Activated T-cell treated with anti-CD3 and anti-CD28 coated beads for 4 hours (primary cell): Measurements from ENCODE around the gene SFXN2.
"Not testable (repeated sequence)": the region's sequence is repeated elsewhere in the genome, so short reads cannot be mapped to it uniquely, and the experiment has no call there.

ENCODE experiments used
- DNase-seq: peaks from one replicate; pipeline ENCODE4 v3.0.0-alpha.2; 2020

The SFXN2 gene

GRCh38 chr10:102758240-102758932 is 44.0 kb downstream of the SFXN2 start:
- no peak for DNase-seq

GRCh38 chr10:102758933-102759262 is 44.5 kb downstream of the SFXN2 start:
- not testable (repeated sequence) for DNase-seq

- DNase-seq = no peak
Measured at GRCh38 chr10:102759497-102760210, 45.2 kb downstream of the SFXN2 start.

- DNase-seq = no peak
Measured at GRCh38 chr10:102761981-102762380, 47.5 kb downstream of the SFXN2 start.

- DNase-seq = no peak
Measured at GRCh38 chr10:102762401-102763015, 48.1 kb downstream of the SFXN2 start.

- no peak for DNase-seq
Measured at GRCh38 chr10:102763037-102763607, 48.7 kb downstream of the SFXN2 start.

- DNase-seq = no peak
Measured at GRCh38 chr10:102764470-102765161, 50.2 kb downstream of the SFXN2 start.

GRCh38 chr10:102765336-102765735 is 50.9 kb downstream of the SFXN2 start:
- DNase-seq = no peak

GRCh38 chr10:102767428-102768160 is 53.2 kb downstream of the SFXN2 start:
- DNase-seq = no peak

- DNase-seq = no peak
Measured at GRCh38 chr10:102769375-102770107, 55.1 kb downstream of the SFXN2 start.

- DNase-seq = no peak
Measured at GRCh38 chr10:102770108-102770482, 55.7 kb downstream of the SFXN2 start.

GRCh38 chr10:102770792-102771191 is 56.4 kb downstream of the SFXN2 start:
- DNase-seq = no peak

- no peak for DNase-seq
Measured at GRCh38 chr10:102773320-102773719, 58.9 kb downstream of the SFXN2 start.

GRCh38 chr10:102773986-102774385 is 59.5 kb downstream of the SFXN2 start:
- DNase-seq = no peak

GRCh38 chr10:102775201-102775934 is 60.9 kb downstream of the SFXN2 start:
- DNase-seq = no peak

- no peak for DNase-seq
Measured at GRCh38 chr10:102775935-102776669, 61.7 kb downstream of the SFXN2 start.

- no peak for DNase-seq
Measured at GRCh38 chr10:102776779-102777456, 62.5 kb downstream of the SFXN2 start.

GRCh38 chr10:102777711-102778453 is 63.4 kb downstream of the SFXN2 start:
- no peak for DNase-seq

GRCh38 chr10:102778781-102779180 is 64.3 kb downstream of the SFXN2 start:
- DNase-seq = no peak
